GM21528 (cell line): Measurements from ENCODE around the gene ROR2.

Source experiments
- ATAC-seq: cut with Tn5 transposase; IDR thresholded peaks from one replicate; pipeline ENCODE4 v1.9.1; 2021; ENCODE audit warnings: mild to moderate bottlenecking, moderate library complexity; ENCODE audit not compliant: unreplicated experiment, low FRiP score

ROR2 gene

DNA sequence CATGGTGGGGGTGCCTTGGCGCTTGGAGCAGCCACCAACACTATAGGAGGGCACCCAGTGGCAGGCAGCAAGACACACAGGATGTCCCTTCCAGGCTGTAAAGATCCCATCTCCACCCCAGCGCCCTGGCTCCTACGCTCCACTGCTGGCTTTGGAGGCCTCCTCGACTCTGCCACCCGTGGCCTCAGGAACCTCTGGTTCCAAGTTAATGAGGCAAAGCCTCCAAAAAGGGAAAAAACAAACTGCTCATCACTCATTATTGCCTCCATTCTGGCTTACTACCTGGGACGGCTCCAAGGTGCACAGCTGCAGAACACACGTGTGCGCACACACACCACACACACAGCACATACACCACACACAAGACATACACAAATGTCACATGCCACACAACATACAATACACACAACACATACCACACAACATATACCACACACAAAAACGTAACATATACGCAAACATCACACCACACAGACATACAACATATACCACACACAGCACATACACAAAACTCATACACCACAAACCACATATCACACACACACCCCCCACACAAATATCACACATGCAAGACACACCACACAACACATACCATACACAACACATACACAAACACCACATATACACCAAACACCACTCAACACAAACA, 45.3 kb downstream of the ROR2 start:
- ATAC-seq = no peak

DNA sequence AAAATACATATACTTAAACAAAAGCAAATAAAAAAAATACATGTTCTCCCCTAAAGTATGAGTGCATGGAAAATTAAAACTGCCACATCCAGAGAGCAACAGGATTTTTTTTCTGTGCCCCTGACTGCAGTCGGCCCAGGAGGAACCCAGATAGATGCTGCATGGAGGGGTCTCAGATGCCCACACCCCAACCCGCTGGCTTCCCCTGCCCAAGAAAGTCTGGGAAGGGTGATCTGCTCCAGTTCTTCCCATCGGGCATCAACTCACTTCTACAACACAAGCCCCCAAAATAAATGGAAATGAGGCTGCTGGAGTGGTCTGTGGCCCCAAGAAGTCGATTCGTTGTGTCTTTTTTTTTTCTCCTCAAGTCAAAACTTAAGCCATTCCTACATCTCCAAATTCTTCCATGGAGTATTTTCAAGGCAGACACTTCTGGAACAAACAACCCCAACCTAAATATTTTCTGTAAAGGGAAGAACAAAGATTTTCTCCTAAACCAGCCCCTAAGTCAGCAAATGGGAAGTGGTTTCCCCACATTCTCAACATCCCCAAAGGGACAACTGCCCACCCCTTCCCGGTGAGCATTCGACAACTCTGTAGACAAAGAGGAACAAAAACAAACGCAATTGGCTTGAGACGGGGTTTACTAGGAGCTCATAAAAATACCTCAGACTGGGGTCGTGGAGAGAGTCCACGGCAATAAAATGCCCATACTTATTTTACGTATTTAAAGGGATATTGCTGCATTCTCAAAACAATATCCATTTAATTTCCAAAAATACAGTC, 46.7 kb downstream of the ROR2 start:
- no peak for ATAC-seq

DNA sequence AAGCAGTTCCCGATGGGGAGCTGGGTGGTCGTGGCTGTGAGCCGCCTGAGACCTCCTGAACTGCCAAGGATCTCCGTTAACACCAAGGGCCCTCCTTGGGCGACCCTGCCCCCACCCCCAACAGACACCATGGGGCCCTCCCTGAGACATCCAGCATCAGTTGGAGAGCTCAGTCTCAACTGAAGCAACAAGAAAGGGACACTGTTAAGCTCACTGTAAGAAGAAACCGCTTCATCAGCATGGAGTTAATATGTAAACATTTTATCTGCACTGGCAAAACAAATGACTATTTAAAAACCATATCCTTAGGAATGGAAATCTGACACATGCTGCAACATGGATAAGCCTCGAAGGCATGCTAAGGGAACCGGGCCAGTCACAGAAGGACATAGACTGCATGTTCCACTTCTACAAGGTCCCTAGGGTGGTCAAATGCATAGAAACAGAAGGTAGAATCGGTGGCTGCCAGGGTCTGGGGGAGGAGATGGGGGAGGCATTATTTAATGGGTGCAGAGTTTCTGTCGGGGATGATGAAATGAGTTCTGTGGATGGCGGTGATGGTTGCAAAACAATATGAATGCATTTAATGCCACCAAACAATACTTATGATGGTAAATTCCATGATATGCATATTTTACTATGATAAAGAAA, 47.4 kb downstream of the ROR2 start:
- no peak for ATAC-seq

DNA sequence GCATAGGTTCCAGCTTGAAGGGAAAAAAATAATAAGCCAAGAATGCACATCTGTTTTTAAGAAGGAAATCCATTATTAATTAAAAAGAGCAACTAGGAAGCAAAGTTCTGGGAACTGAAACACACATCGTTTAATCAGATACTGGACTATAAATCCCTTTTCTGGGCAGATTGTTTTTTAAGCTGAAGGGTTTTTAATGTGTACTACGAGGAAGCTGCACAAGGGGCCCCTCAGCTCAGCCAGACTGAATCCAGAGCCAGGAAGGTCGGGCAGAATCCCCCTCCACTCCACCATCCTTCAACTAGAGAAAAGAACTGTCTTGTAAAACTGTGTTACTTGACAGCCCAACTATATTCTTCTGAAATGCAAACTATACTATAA, 49.2 kb downstream of the ROR2 start:
- no peak for ATAC-seq

DNA sequence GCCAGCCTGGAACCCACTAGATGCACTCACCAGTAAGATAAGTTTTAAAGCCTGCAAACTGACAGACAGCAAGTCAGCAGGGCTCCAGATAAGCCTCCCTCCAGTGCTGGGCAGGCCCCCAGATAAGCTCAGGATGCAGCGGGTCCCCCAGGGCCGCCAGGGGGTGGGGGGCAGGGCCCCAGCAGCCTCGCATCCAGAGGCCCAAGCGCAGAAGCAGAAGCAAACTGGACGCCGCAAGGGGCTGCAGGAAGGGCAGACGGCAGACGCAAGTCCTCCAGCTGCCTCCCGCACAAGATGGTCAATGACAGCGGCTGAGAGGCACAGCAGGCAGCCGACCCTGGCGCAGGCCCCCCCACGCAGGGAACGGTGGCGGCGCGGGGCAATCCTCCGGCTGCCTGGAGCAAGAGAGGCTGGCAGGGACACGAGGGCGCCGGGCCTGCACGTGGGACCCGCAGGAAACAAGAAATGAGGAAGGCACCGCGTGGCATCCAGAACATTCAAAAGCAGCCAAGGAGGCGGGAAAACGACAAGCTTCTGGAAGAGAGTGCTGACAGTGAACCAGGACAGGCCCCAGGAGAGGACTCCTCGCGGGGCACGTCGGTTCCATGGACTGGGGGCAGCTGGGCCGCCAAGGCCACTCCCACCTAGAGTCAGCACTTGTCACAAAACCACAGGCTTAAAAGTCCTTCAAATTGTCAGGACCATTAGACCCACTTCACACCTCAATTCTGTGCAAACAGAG, 49.8 kb downstream of the ROR2 start:
- no peak for ATAC-seq

DNA sequence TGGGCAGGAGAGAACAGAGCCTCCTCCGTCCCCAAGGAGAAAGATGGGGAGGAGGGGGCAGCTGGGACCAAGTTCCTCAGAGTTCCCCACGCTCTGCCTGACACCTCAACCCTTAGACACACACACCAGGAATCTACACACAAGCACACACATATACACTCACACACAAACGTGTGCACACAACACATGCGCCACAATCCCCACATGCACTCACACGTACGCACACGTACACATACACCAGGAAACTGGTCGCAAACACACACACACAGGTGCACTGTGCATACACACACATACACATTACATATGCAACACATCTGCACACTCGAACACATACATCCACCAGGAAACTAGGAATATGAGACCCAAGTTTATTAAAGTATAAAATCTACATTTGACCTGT, 50.4 kb downstream of the ROR2 start:
- ATAC-seq = no peak

DNA sequence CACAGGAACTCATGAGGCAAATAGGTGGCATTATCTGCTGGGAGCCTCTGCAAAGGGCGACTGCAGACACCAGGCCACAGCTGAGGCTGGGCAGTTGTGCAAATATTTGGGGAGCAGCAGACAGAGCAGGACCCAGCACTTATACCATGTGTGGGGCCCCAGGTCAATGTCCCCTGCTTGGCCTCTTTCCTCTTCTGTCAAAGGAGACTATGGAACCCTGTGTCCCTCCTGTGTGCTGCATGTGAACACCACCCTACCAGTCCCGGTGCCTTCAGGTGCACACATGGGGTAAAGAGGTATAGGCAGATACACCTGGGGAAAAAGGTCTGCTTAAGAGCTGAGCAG, 50.8 kb downstream of the ROR2 start:
- ATAC-seq = no peak

DNA sequence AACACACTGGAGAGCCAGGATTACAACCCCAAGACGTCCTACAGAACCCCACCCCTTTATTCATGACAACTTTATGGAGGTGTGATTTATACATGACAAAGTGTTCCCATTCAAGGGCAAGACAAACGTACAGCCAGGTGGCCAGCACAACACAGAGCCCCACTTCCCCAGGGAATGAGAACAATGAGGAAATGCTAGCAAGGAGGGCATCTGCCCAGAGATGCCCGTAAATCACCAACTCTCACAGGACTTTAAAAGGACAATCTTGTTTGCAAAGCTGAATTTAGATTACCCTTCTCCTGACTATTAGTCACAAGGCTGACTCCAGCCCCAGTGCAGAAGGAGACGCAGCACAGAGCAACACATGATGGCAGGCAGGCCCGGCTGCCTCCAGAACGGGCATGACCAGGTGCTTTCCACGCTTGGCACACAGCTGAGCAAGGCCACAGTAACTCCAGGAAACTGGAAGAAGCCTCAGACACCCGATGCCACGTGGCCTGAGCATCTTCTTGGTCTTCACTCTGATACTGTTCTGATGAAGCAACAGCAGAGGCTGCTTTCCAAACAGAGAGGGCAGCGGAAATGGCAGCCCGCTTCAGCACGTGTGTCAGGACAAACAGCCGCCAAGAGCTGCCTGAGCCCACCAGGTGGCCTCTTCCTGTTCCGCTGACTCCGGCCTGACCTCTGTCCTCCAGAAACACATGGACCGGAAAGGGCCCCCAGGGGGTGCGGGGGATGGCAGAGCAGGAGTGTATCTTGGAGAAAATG, 51.4 kb downstream of the ROR2 start:
- ATAC-seq = no peak

DNA sequence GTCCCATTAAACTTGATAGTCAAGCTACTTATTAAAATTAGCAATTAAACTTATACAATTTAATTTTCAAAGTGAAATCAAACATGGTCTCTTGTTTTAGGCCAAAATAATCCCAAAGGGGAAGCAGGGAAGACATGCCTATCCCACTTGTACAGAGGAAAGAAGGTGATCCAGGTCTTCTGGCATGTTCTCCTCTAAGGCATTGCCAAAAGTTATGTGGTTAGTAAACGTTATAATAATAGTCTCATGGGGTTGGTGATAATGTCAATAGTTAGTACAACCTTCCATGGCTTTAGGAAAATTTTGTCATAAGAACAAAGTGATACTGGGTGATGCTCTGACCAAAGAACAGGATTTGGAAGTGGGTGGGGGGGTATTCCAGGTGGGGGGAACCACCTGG, 52.8 kb downstream of the ROR2 start:
- ATAC-seq = no peak

DNA sequence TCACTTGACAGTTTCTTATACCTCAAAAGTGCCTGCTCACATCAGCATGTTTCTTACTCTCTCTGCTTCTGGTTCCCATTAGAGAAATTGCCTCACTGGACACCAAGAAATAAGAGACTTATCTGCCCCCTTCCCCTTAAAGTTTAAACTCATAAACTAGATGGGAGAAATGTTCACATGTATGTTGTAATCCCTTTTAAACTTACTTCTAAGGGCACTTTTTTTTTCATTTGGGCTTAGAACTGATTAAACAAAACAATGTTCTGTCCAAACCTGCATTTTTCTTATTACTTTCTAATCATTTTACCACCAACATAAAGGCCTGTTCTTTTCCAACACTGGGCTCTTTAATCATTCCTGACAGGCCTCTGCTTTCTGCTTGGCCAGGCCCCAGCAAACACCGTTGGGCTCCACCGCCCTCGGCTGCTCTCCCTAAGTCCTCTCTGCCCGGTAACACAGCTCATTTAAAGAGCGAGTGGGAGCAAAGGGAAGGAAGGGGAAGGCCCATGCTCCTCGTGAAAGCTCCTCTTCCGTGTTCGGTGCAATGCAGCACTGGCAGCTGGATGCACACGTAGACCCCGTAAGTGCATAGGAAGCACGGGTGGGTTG, 53.4 kb downstream of the ROR2 start:
- no peak for ATAC-seq

DNA sequence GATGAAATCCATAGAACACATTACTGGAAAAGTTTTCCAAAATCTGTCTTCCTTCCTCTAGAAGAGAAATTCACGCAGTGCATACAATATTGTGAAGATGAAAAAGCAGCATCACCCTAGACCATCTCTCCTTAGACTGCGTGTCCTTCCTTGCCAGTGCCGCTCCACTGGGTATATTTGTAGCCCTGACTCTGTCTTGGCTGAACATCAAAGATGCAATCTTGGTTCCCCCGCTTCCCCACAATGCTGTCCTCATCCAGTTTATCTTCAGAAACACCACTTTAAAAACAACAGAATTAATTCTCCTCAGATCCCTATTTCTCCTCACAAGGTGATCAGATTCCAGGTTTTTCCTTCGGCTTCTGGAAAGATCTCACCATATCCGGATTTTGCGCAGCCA, 53.9 kb downstream of the ROR2 start:
- ATAC-seq = no peak

DNA sequence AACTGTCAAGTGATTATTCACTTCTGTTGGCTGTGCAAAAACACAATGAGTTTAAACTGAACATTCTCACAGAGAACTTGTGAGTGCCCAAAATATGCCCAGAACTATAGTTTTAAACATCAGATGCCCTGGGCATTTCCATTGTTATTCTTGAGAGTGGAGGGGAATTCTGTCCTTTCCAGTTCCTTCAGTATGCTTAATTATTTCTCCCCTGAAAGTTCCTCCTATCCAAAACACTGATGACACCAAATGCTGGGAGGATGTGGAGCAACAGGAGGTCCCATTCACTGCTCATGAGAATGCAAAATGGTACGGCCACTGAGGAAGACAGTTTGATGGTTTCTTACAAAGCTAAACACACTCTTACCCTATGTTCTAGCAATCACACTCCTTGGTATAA, 55.5 kb downstream of the ROR2 start:
- ATAC-seq = no peak

DNA sequence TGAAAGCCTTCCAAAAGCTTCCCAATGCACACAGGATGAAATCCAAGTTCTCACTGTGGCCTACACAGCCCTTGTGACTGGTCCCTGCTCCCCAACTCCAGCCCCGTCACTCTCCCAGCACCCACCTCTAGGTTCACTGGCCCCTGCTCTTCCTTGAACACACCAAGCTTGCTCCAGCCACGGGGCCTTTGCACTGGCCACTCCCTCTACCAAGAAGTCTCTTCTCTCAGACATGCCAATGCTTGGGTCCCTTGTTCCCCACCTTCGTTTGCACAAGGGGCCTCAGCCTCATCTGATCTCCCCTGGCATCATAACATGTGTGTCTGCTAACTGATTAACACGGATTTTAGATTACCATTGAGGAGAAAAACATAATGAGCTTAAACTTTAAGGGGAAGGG, 56.0 kb downstream of the ROR2 start:
- ATAC-seq = no peak

DNA sequence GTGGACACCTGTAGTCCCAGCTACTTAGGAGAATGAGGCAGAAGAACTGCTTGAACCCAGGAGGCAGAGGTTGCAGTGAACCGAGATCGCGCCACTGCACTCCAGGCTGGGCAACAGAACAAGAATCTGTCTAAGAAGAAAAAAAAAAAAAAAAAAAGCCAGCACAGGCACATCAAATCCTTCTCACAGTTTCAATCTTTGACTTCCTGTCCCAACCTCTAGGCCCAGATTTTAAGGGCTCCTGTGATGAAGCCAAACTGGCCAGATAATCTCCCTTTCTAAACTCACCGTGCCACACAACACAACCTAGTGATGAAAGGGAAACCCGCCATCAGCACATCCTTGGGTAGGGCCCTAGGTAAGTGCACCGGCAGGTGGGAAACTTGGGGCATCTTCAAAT, 58.1 kb downstream of the ROR2 start:
- no peak for ATAC-seq

DNA sequence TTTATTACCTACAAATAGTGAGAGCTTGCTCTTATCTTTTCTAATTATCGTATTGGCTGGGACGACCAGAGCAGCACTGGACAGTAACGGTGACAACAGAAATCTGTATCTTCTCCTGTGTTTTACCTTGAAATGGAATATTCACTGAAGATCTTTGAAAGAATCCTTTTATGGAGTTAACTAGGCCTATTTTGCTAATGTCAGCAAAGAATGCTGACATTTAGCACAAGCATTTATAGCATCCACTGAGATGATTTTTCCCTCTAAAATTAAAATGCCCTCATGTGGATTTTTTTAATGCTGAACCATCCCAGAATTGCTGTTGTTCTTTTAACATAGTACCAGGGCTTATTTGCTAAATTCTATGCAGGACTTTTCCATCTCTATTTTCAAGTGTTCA, 59.4 kb downstream of the ROR2 start:
- ATAC-seq = no peak

DNA sequence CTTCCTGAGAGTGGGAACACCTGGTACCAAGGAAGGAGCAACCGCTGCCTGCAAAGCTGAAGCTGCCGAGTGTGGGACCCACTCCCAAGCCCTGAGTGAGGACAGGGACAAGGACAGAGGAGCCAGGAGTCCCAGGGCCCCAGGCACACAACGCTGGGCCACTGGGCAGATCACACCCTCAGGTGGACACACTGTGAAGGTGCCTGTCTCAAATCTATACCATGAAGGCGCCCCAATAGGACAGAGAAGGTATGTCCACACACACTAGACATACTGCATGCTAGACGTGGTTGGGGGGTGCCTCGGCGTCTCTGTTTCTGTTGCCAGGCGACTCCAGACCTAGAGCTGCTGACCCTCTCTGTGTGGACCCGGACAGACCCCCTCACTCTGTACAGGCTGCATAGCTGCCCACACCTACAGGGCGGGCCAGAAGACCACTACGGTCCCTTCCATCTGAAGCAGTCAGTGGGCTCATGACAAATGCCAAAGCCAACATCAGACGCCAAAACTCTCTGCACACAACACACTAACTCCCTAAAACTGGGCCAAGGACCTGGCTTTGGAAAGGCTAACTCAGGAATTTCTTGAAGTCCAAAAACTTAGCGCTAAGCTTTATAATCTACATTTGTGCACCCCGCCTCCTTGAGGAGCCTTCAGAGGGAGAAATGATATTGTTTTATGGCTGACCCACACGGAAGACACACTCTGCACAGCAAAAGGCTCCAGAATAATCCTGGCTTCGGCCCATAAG, 60.7 kb downstream of the ROR2 start:
- ATAC-seq = no peak

DNA sequence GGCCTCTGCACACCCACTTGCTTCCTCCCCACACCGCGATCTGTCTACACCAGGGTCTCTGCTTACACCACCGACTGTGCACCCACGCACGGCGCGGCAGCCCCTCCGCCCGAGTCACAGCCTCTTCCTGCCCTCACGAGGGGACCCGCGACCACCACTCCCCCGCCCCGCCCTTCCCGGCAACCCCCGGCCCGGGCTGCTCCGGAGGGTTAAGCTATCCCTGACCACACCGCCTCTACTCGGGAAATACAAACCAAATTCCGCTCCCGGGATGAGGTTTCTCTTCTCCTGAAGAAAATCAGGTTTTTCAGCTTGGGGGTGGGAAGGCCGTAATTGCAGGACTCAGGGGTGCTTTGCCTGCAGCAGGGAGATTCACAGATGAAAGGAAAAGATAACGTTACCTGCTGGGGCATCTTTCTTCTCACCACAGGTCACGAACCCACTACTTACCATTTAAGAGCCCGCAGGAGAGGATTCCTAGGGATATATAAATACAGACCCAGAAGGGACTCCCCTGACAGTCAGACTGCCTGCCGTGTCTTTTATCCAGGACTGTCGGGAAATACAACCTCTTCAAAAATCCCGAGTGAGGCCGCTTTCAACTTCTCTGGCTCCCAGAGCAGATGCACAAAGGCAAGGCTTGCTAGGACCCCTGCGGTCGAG, 63.5 kb downstream of the ROR2 start:
- no peak for ATAC-seq

DNA sequence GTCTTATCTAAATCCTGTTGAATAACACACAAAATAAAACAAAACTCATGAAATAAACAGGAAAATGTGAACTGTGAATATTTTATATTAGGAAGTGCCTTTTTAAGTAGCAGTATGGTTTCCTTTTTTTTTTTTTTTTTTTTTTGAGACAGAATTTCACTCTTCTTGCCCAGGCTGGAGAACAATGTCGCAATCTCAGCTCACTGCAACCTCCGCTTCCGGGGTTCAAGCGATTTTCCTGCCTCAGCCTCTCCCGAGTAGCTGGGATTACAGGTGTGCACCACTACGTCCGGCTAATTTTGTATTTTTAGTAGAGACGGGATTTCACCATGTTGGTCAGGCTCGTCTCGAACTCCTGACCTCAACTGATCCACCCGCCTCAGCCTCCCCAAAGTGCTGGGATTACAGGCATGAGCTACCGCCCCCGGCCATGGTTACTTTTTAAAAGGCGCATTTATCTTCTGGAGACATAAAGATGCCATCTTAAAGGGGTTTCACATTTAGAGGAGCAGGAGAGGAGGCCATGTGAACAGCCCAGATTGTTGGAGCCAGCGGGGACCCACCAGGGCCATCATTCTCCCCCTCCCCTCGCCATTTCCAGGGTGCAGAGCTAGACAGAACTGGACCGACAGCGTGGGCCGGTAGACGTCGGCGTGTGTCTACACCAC, 64.1 kb downstream of the ROR2 start:
- ATAC-seq = no peak
